Measurements from ENCODE around the gene LRRTM3. TPM values are rescaled to one million over a fixed set of nuclear protein-coding genes. Genes with fewer than 3 reads are reported as not detected.

The LRRTM3 gene
- total and polyA plus RNA-seq, 2 experiments from 2014 or later = 0.21 to 0.37 TPM

GRCh38 chr10:66888237-66888636 is 37.6 kb upstream of the LRRTM3 start (continued):
- TF ChIP-seq ZNF462 (CRISPR knock-in tag; IDR thresholded peaks at IDR 0.05) (no peak), POLR2AphosphoS5 (IDR thresholded peaks at IDR 0.05; ENCODE audit: low read depth) (no peak), ETS1 (IDR thresholded peaks at IDR 0.05) (no peak), EZH2 (IDR thresholded peaks at IDR 0.05; ENCODE audit: low read depth, unreplicated experiment) (no peak)

- peak; percentile 45 for ATAC-seq
- no peaks in the 10 kb centered on the region for H4K20me1 ChIP-seq (replicated peaks; ENCODE audit: insufficient read depth)
- Mint-ChIP-seq H3K27ac (peak overlapping the region; percentile 80), H3K4me1 (peaks cover 27% of the 10 kb centered on the region), H3K4me3 (peak overlapping the region; percentile 38; the same call in 1 of the 3 replicates), H3K36me3 (ENCODE audit: low read depth) (peaks cover 10% of the 10 kb centered on the region; the same call in 2 of the 3 replicates), H3K27me3 (ENCODE audit: insufficient read depth, low read depth, poor library complexity) (no peaks in the 10 kb centered on the region), H3K9me3 (peaks cover 2% of the 10 kb centered on the region)
- H3K27me3 ChIP-seq (ENCODE audit: insufficient read depth) = no peaks in the 10 kb centered on the region
- no peaks in the 10 kb centered on the region for H3K79me2 ChIP-seq (replicated peaks; ENCODE audit: insufficient read depth)
- H3K36me3 ChIP-seq (ENCODE audit: insufficient read depth) = no peaks in the 10 kb centered on the region
- no peak overlapping the region; the same call in 1 of the 2 replicates for H3K27ac ChIP-seq (ENCODE audit: low read depth)
- H3K4me1 ChIP-seq (ENCODE audit: insufficient read depth) = peaks cover 37% of the 10 kb centered on the region
- peaks cover 4% of the 10 kb centered on the region for H3K9me2 ChIP-seq (ENCODE audit: insufficient read depth)
- DNase-seq (ENCODE audit: low spot score) = no peak
- H3K4me2 ChIP-seq = peak overlapping the region; percentile 48
- H3K4me3 ChIP-seq = 0 out of 2 replicates have a peak overlapping the region, but pooled peaks have one; percentile 6
- no peaks in the 10 kb centered on the region for H3F3A ChIP-seq (replicated peaks; ENCODE audit: low read depth)
- TF ChIP-seq ZNF114 (CRISPR knock-in tag; IDR thresholded peaks at IDR 0.05) (no peak), NANOG (IDR thresholded peaks at IDR 0.05; ENCODE audit: borderline replicate concordance) (peak; percentile 47)
- no peak overlapping the region for H2AFZ ChIP-seq
Measured at GRCh38 chr10:66892871-66893270, 33.0 kb upstream of the LRRTM3 start.
